NCI-H510A treated with DMSO at 0.1 percent for 48 hours (cell line): ENCODE results near the gene STK32B.

ENCODE experiments used
- DNase-seq: peaks from one replicate; lab custom pipeline; 2025; lab: John Stamatoyannopoulos, UW

The STK32B gene

GRCh38 chr4:5471206-5471605 lies 419.9 kb downstream of the STK32B start:
- DNase-seq: no peak

GRCh38 chr4:5471691-5472090 lies 420.4 kb downstream of the STK32B start:
- DNase-seq: no peak

DNA sequence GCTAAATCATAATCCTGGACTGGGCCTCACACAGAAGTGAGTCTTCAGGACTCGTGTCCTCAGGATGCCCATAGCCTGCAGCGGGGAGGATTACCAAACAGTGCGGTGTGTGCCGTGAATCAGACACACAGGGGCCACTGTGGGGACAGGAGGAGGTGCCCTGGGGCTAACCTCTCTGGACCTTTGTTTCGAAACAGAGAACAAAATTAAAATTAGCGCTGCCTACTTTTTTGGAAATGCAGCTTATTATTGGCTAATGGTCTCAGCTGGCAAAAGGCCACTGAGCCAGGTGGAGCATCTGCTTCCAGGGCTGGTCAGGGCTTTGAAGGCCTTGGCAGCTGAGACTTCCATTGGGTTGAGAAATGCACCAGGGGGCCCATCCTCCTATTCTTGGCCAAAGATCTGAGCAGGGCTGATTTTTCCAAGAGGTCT lies 420.9 kb downstream of the STK32B start:
- DNase-seq: no peak

- DNase-seq: no peak
These were observed 421.8 kb downstream of the STK32B start for GRCh38 chr4:5473125-5473524.

- no peak for DNase-seq
These were observed 423.5 kb downstream of the STK32B start for GRCh38 chr4:5474756-5475155.

DNA sequence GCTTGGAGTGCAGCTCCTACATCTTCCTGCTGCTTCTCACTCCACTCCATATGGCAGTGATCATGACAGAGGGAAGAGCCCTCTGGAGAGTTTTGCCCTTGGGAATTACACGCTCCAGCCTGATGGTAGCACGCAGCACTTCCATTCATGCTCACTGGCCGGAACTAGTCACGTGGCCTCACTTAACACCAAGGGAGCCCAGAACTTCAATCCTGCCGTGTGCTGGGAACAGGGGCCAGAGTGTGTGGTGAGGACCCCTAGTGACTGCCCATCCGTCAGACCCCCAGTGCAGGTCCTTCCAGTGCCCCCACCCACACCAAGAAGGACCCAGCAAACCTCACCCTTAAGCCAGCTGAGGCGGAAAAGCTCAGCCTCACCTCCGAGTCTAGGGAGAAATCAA lies 426.3 kb downstream of the STK32B start:
- DNase-seq: no peak

- no peak for DNase-seq
These were observed 426.9 kb downstream of the STK32B start for GRCh38 chr4:5478169-5478568.

GRCh38 chr4:5478697-5479096 lies 427.4 kb downstream of the STK32B start:
- no peak for DNase-seq

GRCh38 chr4:5479518-5480060 lies 428.3 kb downstream of the STK32B start:
- DNase-seq: no peak

- DNase-seq: no peak
These were observed 437.1 kb downstream of the STK32B start for GRCh38 chr4:5488413-5488812.

DNA sequence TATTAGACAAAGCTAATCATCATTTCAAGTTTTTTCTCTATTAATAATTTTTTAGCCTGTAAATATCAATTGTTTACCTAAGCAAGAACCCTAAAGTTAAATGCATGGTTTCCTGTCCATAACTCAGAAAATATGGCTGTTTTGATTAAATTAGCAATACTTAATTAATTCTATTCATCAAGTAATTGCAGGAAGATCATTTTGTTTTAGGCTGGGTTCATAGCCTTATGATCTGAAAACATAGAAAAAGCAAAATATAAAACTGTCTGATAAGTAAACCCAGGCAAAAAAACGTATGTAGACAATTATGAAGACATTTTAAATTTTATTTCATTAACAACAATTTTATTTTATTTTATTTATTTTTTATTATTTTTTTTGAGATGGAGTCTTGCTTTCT lies 438.0 kb downstream of the STK32B start:
- no peak for DNase-seq

- no peak for DNase-seq
These were observed 446.2 kb downstream of the STK32B start for GRCh38 chr4:5497489-5497888.

DNA sequence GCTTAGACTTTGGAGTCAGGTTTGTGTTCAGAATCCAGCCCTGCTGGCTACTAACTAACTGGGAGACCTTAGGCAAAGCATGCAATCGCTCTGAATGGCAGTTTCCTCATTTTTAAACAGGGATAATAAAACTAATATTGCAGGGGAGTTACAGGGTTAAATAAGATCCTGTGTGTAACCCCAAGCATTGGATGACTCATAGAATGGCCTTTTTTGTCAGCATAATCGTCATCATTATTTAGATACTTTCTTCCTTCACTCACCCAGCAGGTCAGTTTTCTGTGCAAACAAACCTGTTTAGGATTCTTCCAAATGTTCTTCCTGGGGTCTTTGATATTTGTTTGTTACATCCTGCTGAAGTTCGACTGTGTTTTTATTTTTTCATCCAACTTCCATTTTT lies 448.9 kb downstream of the STK32B start:
- DNase-seq: no peak

GRCh38 chr4:5503336-5503936 lies 452.2 kb downstream of the STK32B start:
- DNase-seq: no peak

GRCh38 chr4:5504486-5504885 lies 453.2 kb downstream of the STK32B start:
- DNase-seq: no peak

- no peak for DNase-seq
These were observed 459.2 kb downstream of the STK32B start for GRCh38 chr4:5510504-5510903.

- DNase-seq: no peak
These were observed 460.5 kb downstream of the STK32B start for GRCh38 chr4:5511791-5512190.

DNA sequence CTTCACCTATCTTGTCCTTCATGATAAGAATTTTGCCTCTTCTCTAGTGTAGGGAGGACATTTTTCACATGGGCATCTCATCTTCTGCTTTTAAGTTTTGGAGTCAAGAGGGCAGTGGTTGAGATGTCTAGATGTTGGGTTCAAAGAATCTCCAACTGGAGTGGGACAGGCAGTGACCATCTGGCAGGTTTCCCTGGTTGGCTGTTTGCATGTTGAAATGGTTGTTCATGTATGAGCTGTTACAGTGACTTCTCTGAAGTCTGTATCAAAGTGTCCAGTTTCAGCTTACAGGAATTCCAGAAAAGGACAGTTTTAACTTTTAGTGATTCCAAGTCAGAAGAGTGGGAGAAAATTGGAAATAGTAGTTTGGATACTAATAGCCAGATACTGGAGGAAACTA lies 464.4 kb downstream of the STK32B start:
- DNase-seq: no peak

DNA sequence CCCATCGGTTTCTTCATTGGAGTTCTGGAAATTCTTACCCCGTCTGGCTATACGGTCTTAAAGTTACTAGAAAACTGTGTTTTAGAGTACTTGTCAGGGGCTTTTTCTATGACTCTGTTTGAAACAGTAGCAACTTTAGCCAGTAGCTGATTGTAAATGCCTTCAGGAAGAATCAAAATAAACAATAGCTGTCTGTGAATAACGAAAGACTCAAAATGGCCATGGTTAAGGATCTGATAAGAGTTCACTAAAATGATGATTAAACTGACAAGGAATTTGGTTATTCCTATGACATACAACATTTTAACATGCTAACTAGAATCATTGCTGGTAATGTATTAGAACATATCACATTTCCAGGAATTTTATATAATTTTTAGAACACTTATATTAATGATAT lies 466.1 kb downstream of the STK32B start:
- DNase-seq: no peak

- DNase-seq: no peak
These were observed 473.4 kb downstream of the STK32B start for GRCh38 chr4:5524446-5525299.

DNA sequence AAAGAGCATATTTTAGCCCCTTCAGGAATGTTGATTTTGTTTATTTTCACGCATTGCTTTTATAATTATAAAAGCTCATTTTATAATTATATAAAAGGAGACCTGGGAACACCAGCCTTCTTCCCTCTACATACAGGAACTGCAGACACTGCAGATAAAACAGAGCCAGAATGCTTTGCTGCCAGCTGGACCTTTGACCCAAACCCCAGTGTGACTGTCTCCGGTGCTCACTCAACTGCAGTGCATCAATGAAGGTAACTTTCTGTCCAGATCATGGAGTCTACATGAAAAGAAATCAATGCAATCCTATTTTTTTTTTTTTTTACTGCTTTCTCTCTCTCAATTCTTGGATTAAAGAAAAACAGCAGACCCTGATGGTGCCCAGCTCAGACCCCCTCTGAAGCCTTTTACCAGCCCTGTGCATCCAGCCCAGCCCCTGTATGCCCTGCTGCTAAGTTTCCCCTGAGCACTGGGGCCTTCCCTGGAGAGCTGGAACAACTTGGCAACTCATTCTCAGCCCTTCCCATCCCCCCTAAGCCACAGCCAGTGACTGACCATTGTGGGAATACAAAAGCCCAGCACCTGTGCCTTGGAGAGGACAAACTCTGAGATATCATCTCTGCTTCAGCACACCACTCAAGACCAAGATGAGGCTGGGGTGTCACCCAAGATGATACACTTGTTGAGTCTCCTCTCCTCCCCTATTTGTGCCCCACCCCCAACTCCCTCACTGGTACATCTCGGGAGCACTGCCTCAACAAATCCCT lies 475.0 kb downstream of the STK32B start:
- DNase-seq: no peak

DNA sequence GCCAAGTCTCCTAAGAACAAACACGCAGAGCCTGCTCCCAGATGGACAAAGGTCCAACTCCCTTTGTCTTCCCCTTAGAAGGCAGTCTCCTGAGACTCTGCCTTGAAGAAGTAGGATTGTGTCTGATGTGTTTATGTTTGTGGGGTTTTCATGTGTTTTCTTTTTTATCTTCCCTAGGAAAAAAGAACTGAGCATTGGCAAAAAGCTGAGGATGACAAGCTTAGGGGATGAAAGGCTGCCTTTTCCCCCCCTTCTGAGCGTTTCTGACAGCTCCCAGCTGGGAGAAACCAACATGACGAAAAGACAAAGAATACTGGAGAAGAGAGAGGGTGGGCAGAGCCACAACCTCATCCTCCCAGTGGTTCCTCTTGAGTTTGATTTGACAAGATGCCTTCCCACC lies 475.9 kb downstream of the STK32B start:
- no peak for DNase-seq

GRCh38 chr4:5528031-5528436 lies 476.8 kb downstream of the STK32B start:
- no peak for DNase-seq
